GM18867 (cell line): ENCODE data around the gene TXNRD3.
"Not testable (repeated sequence)": the region's sequence is repeated elsewhere in the genome, so short reads cannot be mapped to it uniquely, and the experiment has no call there.

Experiments
- ATAC-seq: cut with Tn5 transposase; IDR thresholded peaks from one replicate; pipeline ENCODE4 v1.9.1; 2021; ENCODE audit warnings: mild to moderate bottlenecking, moderate library complexity; ENCODE audit not compliant: unreplicated experiment

Gene TXNRD3

GRCh38 chr3:126655887-126656286 is 963 bp upstream of the TXNRD3 start:
- ATAC-seq = no peak

- no peak for ATAC-seq
These were observed 5.3 kb downstream of the TXNRD3 start for GRCh38 chr3:126649556-126650092.

GRCh38 chr3:126646674-126647073 is 8.2 kb downstream of the TXNRD3 start:
- ATAC-seq = no peak

GRCh38 chr3:126644615-126645014 is 10.3 kb downstream of the TXNRD3 start:
- no peak for ATAC-seq

GRCh38 chr3:126638790-126639189 is 16.1 kb downstream of the TXNRD3 start:
- no peak for ATAC-seq

GRCh38 chr3:126636436-126636835 is 18.5 kb downstream of the TXNRD3 start:
- ATAC-seq = no peak

- no peak for ATAC-seq
These were observed 20.1 kb downstream of the TXNRD3 start for GRCh38 chr3:126634803-126635202.

- no peak for ATAC-seq
These were observed 24.9 kb downstream of the TXNRD3 start for GRCh38 chr3:126630020-126630419.

GRCh38 chr3:126625735-126626134 is 29.2 kb downstream of the TXNRD3 start:
- ATAC-seq = not testable (repeated sequence)

- no peak for ATAC-seq
These were observed 32.2 kb downstream of the TXNRD3 start for GRCh38 chr3:126622694-126623093.

- no peak for ATAC-seq
These were observed 33.1 kb downstream of the TXNRD3 start for GRCh38 chr3:126621627-126622345.

- ATAC-seq = no peak
These were observed 33.8 kb downstream of the TXNRD3 start for GRCh38 chr3:126621171-126621570.

GRCh38 chr3:126620738-126621137 is 34.2 kb downstream of the TXNRD3 start:
- no peak for ATAC-seq

GRCh38 chr3:126618760-126619159 is 36.2 kb downstream of the TXNRD3 start:
- ATAC-seq = no peak

GRCh38 chr3:126618021-126618420 is 36.9 kb downstream of the TXNRD3 start:
- no peak for ATAC-seq

GRCh38 chr3:126617571-126617970 is 37.4 kb downstream of the TXNRD3 start:
- no peak for ATAC-seq

- ATAC-seq = no peak
These were observed 38.0 kb downstream of the TXNRD3 start for GRCh38 chr3:126616931-126617330.

- ATAC-seq = no peak
These were observed 41.3 kb downstream of the TXNRD3 start for GRCh38 chr3:126613479-126614188.

- no peak for ATAC-seq
These were observed 42.3 kb downstream of the TXNRD3 start for GRCh38 chr3:126612479-126613205.

GRCh38 chr3:126609909-126610308 is 45.0 kb downstream of the TXNRD3 start:
- no peak for ATAC-seq

GRCh38 chr3:126607214-126607908 is 47.6 kb downstream of the TXNRD3 start:
- ATAC-seq = no peak
